K562 (cell line): Measurements from ENCODE around the gene ZSWIM4.

ENCODE experiments used
- CTBP1 ChIP-seq: fragments of 450-650 bp; IDR thresholded peaks from 2 replicates; pipeline ENCODE4 v1.6.1; 2016; ENCODE audit warnings: borderline replicate concordance
- EP300 ChIP-seq: IDR thresholded peaks from 2 replicates; pipeline ENCODE4 v1.6.1; 2012; ENCODE audit warnings: low read length, improper control_type of control experiment
- GTF2E2 ChIP-seq: fragments of 200-800 bp; sonication (Bioruptor generic); IDR thresholded peaks from 2 replicates; pipeline ENCODE4 v1.6.1; 2016; ENCODE audit warnings: missing genetic modification characterization, missing compliant biosample characterization
- HNRNPLL ChIP-seq: fragments of 200-400 bp; formaldehyde crosslinking; IDR thresholded peaks from 2 replicates; pipeline ENCODE4 v1.6.1; 2017; ENCODE audit warnings: low read length, low read depth, mild to moderate bottlenecking; ENCODE audit not compliant: poor library complexity, severe bottlenecking
- KAT7 ChIP-seq: sonication (generic); formaldehyde crosslinking; IDR thresholded peaks from 2 replicates; pipeline ENCODE4 v1.8.0; 2022; ENCODE audit warnings: missing genetic modification reagents, mild to moderate bottlenecking, borderline replicate concordance
- MTF1 ChIP-seq: fragments of 250-450 bp; sonication (Bioruptor Pico); IDR thresholded peaks from 2 replicates; pipeline ENCODE4 v1.9.0; 2021; ENCODE audit warnings: moderate library complexity, mild to moderate bottlenecking, inconsistent platforms, borderline replicate concordance
- POLR2A ChIP-seq: fragments of 450-650 bp; conservative IDR thresholded peaks from 2 replicates; pipeline ENCODE4 v1.6.1; 2016
- POLR2AphosphoS5 ChIP-seq: IDR thresholded peaks from 2 replicates; pipeline ENCODE4 v1.6.1; 2011; ENCODE audit warnings: mild to moderate bottlenecking, low read depth, low read length, moderate library complexity; ENCODE audit not compliant: control insufficient read depth, insufficient read depth
- RAD21 ChIP-seq, 2 experiments: fragments of 250-450 bp in 1 of 2; fragments of 450-650 bp in 1 of 2; sonication (Bioruptor Pico) in 1 of 2; formaldehyde crosslinking in 1 of 2; IDR thresholded peaks in 1 of 2; conservative IDR thresholded peaks in 1 of 2; 2 replicates each; pipeline versions ENCODE4 v1.4.0 to v1.8.0; 2020 to 2022; ENCODE audit warnings: mild to moderate bottlenecking in 2 of 2, moderate library complexity in 1 of 2
- SLC30A9 ChIP-seq: fragments of 250-450 bp; sonication (Bioruptor Pico); IDR thresholded peaks from 2 replicates; pipeline ENCODE4 v1.8.0; 2022; ENCODE audit warnings: mild to moderate bottlenecking, moderate library complexity
- SOX6 ChIP-seq: fragments of 450-650 bp; IDR thresholded peaks from 2 replicates; pipeline ENCODE4 v1.6.1; 2014; ENCODE audit warnings: mild to moderate bottlenecking
- TFAM ChIP-seq: fragments of 250-450 bp; sonication (Bioruptor Pico); conservative IDR thresholded peaks from 2 replicates; pipeline ENCODE4 v1.5.0; 2021; ENCODE audit warnings: mild to moderate bottlenecking, moderate library complexity
- ZNF274 ChIP-seq: IDR thresholded peaks from 2 replicates; pipeline ENCODE4 v1.6.1; 2011; ENCODE audit warnings: low read depth, mild to moderate bottlenecking, low read length, moderate library complexity, borderline replicate concordance
- TF ChIP-seq, protein P1 (sequence below): sonication (generic); formaldehyde crosslinking; IDR thresholded peaks from 2 replicates; pipeline ENCODE4 v1.5.0; 2020; ENCODE audit warnings: missing genetic modification reagents

DNA sequence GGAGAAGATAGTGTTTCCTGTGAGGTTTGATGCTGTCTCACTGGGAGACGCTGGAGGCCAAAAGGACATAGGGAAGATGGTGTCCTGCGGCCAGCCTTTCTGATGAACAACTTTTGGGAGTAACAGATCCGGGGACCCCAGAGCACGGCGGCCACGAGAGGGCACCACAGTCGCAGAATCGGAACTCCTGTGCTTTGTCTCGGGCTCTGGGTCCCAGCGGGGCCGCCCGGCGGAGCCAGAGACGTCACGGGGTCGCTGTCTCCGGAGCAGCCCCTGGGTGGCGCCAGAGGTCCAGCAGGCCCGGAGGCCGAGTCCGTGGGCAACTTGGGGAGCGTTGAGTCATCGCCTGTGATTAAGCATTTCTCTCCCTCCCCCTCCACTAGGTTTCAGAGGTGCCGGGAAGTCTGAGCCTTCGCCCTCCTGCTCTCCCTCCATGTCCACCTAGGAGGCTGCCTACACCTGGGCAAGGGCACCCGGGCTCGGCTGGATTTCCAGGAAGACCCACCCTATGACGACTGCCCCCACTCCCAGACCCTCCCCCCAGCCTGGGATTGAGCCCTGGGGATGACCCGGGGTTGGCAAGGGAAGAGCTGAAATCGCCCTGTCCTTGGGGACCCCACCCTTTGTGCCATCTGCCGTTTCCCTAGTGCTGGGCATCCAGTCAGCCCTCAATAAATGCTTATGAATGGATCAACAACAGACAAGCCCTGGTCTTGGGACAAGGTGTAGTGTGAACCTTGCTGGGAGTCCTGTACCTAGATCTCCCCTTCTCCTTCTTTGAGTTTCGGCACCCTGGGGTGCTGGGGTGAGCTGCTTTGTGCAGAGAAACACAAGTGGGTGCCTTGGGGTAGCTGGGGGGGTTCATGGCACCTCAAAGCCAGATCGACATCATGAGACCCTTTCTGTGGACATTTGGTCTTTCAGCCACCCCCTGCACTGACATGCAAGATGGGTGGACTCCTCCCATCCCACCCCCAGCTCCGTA is 85.1 kb downstream of the ZSWIM4 start:
- TF ChIP-seq POLR2AphosphoS5 (peak; percentile 55), HNRNPLL (no peak), GTF2E2 (no peak), CTBP1 (peak; percentile 96), SOX6 (peak; percentile 61), ZNF274 (no peak), TFAM (no peak), RAD21 (CRISPR knock-in tag; conservative IDR thresholded peaks at IDR 0.05 in 1 of 2, IDR thresholded peaks at IDR 0.05 in 1 of 2) (peak; percentile 100), POLR2A (peak; percentile 60), EP300 (peak; percentile 70), MTF1 (no peak), KAT7 (CRISPR knock-in tag) (no peak; the same call in 1 of the 2 replicates), SLC30A9 (CRISPR knock-in tag) (no peak)
- TF ChIP-seq, protein P1, sequence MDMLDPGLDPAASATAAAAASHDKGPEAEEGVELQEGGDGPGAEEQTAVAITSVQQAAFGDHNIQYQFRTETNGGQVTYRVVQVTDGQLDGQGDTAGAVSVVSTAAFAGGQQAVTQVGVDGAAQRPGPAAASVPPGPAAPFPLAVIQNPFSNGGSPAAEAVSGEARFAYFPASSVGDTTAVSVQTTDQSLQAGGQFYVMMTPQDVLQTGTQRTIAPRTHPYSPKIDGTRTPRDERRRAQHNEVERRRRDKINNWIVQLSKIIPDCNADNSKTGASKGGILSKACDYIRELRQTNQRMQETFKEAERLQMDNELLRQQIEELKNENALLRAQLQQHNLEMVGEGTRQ (CRISPR knock-in tag) = no peak; the same call in 1 of the 2 replicates
